H54 (cell line): ENCODE data around the gene TCAP.

Experiments used
- DNase-seq: peaks from one replicate; pipeline ENCODE4 v3.0.0; 2011; ENCODE audit warnings: low spot score, mixed read lengths; ENCODE audit not compliant: insufficient read length
- FAIRE-seq: peaks from 3 replicates; lab custom pipeline; 2011; peaks lifted over from hg19 to GRCh38; lab: Jason Lieb, UNC
- POLR2A ChIP-seq: IDR thresholded peaks from 2 replicates; pipeline ENCODE4 v1.6.1; 2011; ENCODE audit warnings: low read depth, mild to moderate bottlenecking, low read length

TCAP gene

GRCh38 chr17:39664581-39665561 is at the start of gene TCAP:
Gene TCAP, plus strand, starts transcription at chr17:39665349. Its CDS starts 11 bp downstream, at chr17:39665360.
- FAIRE-seq, result no peak
- no peak for DNase-seq
- no peak for TF ChIP-seq POLR2A

GRCh38 chr17:39615434-39615833 is 49.7 kb upstream of the TCAP start:
- DNase-seq (no peak), FAIRE-seq (no peak)
- TF ChIP-seq POLR2A, result no peak

GRCh38 chr17:39617100-39617445 is 48.1 kb upstream of the TCAP start:
- TF ChIP-seq POLR2A, result no peak
- DNase-seq (no peak), FAIRE-seq (no peak)

GRCh38 chr17:39617446-39618245 is 47.5 kb upstream of the TCAP start:
- DNase-seq (peak; percentile 87), FAIRE-seq (no peak)
- 0 out of 2 replicates have a peak, but pooled peaks have one; percentile 7 for TF ChIP-seq POLR2A

GRCh38 chr17:39618246-39618913 is 46.8 kb upstream of the TCAP start:
- DNase-seq, result no peak
- no peak for FAIRE-seq

GRCh38 chr17:39618956-39619785 is 46.0 kb upstream of the TCAP start:
- FAIRE-seq, result no peak
- no peak for TF ChIP-seq POLR2A
- no peak for DNase-seq

More at GRCh38 chr17:39618246-39618913, 46.8 kb upstream of the TCAP start:
- no peak for TF ChIP-seq POLR2A

GRCh38 chr17:39619786-39620101 is 45.4 kb upstream of the TCAP start:
- TF ChIP-seq POLR2A, result no peak
- no peak for FAIRE-seq
- DNase-seq, result no peak

GRCh38 chr17:39621523-39622379 is 43.4 kb upstream of the TCAP start:
- peak; percentile 91 for DNase-seq
- no peak for TF ChIP-seq POLR2A
- FAIRE-seq, result no peak

- no peak for TF ChIP-seq POLR2A
- no peak for FAIRE-seq
- no peak for DNase-seq
Observed at GRCh38 chr17:39622380-39623006, 42.7 kb upstream of the TCAP start.

- DNase-seq (peak; percentile 90), FAIRE-seq (no peak)
- no peak for TF ChIP-seq POLR2A
Observed at GRCh38 chr17:39623356-39623950, 41.7 kb upstream of the TCAP start.

- FAIRE-seq (no peak), DNase-seq (no peak)
- TF ChIP-seq POLR2A, result no peak
Observed at GRCh38 chr17:39624313-39624712, 40.8 kb upstream of the TCAP start.
